HepG2 (cell line): ENCODE measurements around the gene TOMM40L. TPM values are rescaled to one million over a fixed set of nuclear protein-coding genes. Genes with fewer than 3 reads are reported as not detected.

Experiments
- BORCS8-MEF2B ChIP-seq: sonication (generic); formaldehyde crosslinking; IDR thresholded peaks from 2 replicates; pipeline ENCODE4 v1.8.0; 2022; ENCODE audit warnings: mild to moderate bottlenecking, missing genetic modification reagents
- HNF4G ChIP-seq, 2 experiments: sonication (generic) in 1 of 2; formaldehyde crosslinking in 1 of 2; IDR thresholded peaks; 2 replicates each; pipeline versions ENCODE4 v1.4.0 to v1.6.1; 2011 to 2020; ENCODE audit warnings: borderline replicate concordance in 2 of 2, low read depth in 2 of 2, mild to moderate bottlenecking in 2 of 2, low read length in 1 of 2, missing genetic modification reagents in 1 of 2, moderate library complexity in 1 of 2
- IKZF1 ChIP-seq: fragments of 450-650 bp; IDR thresholded peaks from 2 replicates; pipeline ENCODE4 v1.7.1; 2016
- JUND ChIP-seq: sonication (generic); formaldehyde crosslinking; IDR thresholded peaks from 2 replicates; pipeline ENCODE4 v1.8.0; 2022; ENCODE audit warnings: mild to moderate bottlenecking, missing genetic modification reagents
- KMT2A ChIP-seq: sonication (generic); formaldehyde crosslinking; IDR thresholded peaks from 2 replicates; pipeline ENCODE4 v1.4.0; 2020; ENCODE audit warnings: missing genetic modification reagents
- NBN ChIP-seq: fragments of 450-650 bp; conservative IDR thresholded peaks from 2 replicates; pipeline ENCODE4 v1.6.1; 2017
- NKX3-1 ChIP-seq: sonication (generic); formaldehyde crosslinking; IDR thresholded peaks from 2 replicates; pipeline ENCODE4 v1.5.0; 2020; ENCODE audit warnings: missing genetic modification reagents
- POLR2AphosphoS5 ChIP-seq: IDR thresholded peaks from 2 replicates; pipeline ENCODE4 v1.6.1; 2012; ENCODE audit warnings: low read depth, low read length
- PTBP1 ChIP-seq: fragments of 200-400 bp; formaldehyde crosslinking; IDR thresholded peaks from 2 replicates; pipeline ENCODE4 v1.6.1; 2018; ENCODE audit warnings: low read length, low read depth; ENCODE audit not compliant: poor library complexity, severe bottlenecking
- RFX1 ChIP-seq: fragments of 450-650 bp; IDR thresholded peaks from 2 replicates; pipeline ENCODE4 v1.6.1; 2017
- RNF219 ChIP-seq: sonication (generic); formaldehyde crosslinking; IDR thresholded peaks from 2 replicates; pipeline ENCODE4 v1.5.0; 2020; ENCODE audit warnings: mild to moderate bottlenecking, missing genetic modification reagents
- XRCC5 ChIP-seq: fragments of 200-400 bp; formaldehyde crosslinking; optimal IDR thresholded peaks from 2 replicates; pipeline ENCODE3; 2017; ENCODE audit warnings: mild to moderate bottlenecking, low read length
- ZBTB1 ChIP-seq: sonication (generic); formaldehyde crosslinking; IDR thresholded peaks from 2 replicates; pipeline ENCODE4 v1.4.0; 2020; ENCODE audit warnings: missing genetic modification reagents, borderline replicate concordance
- ZFY ChIP-seq: sonication (generic); formaldehyde crosslinking; IDR thresholded peaks from 2 replicates; pipeline ENCODE4 v1.4.0; 2020; ENCODE audit warnings: missing genetic modification reagents
- ZNF235 ChIP-seq: sonication (generic); formaldehyde crosslinking; IDR thresholded peaks from 2 replicates; pipeline ENCODE4 v1.8.1; 2023; ENCODE audit warnings: mild to moderate bottlenecking, missing genetic modification reagents, borderline replicate concordance
- ZNF510 ChIP-seq: sonication (generic); formaldehyde crosslinking; IDR thresholded peaks from 2 replicates; pipeline ENCODE4 v1.4.0; 2020; ENCODE audit warnings: low read depth, mild to moderate bottlenecking, missing genetic modification reagents
- ZNF543 ChIP-seq: sonication (generic); formaldehyde crosslinking; IDR thresholded peaks from 2 replicates; pipeline ENCODE4 v1.4.0; 2020; ENCODE audit warnings: mild to moderate bottlenecking, missing genetic modification reagents
- ZNF670 ChIP-seq: sonication (generic); formaldehyde crosslinking; IDR thresholded peaks from 2 replicates; pipeline ENCODE4 v1.8.0; 2022; ENCODE audit warnings: mild to moderate bottlenecking, missing genetic modification reagents, borderline replicate concordance
- ZNF761 ChIP-seq: sonication (generic); formaldehyde crosslinking; conservative IDR thresholded peaks from 2 replicates; pipeline ENCODE4 v1.4.0; 2020; ENCODE audit warnings: mild to moderate bottlenecking, missing genetic modification reagents
- polyA plus RNA-seq, 8 experiments: library from polyadenylated mRNA; depleted of rRNA in 3 of 8; stranded (reverse) in 7 of 8; unstranded in 1 of 8; fragments of >200 nt; fragmentation: Illumina TruSeq in 4 of 8; extraction: Trizol in 4 of 8; gene quantifications; 2 replicates each; pipeline versions ENCODE4 v1.2.1 to v1.2.3, GENCODE V29; 2011 to 2016; ENCODE audit warnings: low read depth in 4 of 8, missing spikeins in 1 of 8, mixed read lengths in 1 of 8; ENCODE audit not compliant: insufficient read depth in 1 of 8
- total RNA-seq, 5 experiments: library from RNA; depleted of rRNA; stranded (reverse); fragments of >200 nt; fragmentation: Illumina TruSeq; extraction: Trizol; gene quantifications; 2 replicates each; pipeline ENCODE4 v1.2.3, GENCODE V29; 2016; ENCODE audit warnings: low read depth in 1 of 5
- TF ChIP-seq, protein P1 (sequence below): sonication (generic); formaldehyde crosslinking; IDR thresholded peaks from 2 replicates; pipeline ENCODE4 v1.4.0; 2020; ENCODE audit warnings: missing genetic modification reagents
- TF ChIP-seq, protein P2 (sequence below): sonication (generic); formaldehyde crosslinking; IDR thresholded peaks from 2 replicates; pipeline ENCODE4 v1.8.1; 2023; ENCODE audit warnings: mild to moderate bottlenecking, inconsistent platforms, moderate library complexity, missing genetic modification reagents, borderline replicate concordance
- TF ChIP-seq, protein P3 (sequence below): sonication (generic); formaldehyde crosslinking; IDR thresholded peaks from 2 replicates; pipeline ENCODE4 v1.4.0; 2020; ENCODE audit warnings: missing genetic modification reagents, borderline replicate concordance
- TF ChIP-seq, protein P4 (sequence below): sonication (generic); formaldehyde crosslinking; IDR thresholded peaks from 2 replicates; pipeline ENCODE4 v1.5.1; 2020; ENCODE audit warnings: missing genetic modification reagents, mild to moderate bottlenecking, borderline replicate concordance

Gene TOMM40L
- total and polyA plus RNA-seq, 2 of the 13 experiments (the other 11 are each of a cell fraction or from before 2014, with no cell fraction given) = 14.1 to 26.2 TPM

DNA sequence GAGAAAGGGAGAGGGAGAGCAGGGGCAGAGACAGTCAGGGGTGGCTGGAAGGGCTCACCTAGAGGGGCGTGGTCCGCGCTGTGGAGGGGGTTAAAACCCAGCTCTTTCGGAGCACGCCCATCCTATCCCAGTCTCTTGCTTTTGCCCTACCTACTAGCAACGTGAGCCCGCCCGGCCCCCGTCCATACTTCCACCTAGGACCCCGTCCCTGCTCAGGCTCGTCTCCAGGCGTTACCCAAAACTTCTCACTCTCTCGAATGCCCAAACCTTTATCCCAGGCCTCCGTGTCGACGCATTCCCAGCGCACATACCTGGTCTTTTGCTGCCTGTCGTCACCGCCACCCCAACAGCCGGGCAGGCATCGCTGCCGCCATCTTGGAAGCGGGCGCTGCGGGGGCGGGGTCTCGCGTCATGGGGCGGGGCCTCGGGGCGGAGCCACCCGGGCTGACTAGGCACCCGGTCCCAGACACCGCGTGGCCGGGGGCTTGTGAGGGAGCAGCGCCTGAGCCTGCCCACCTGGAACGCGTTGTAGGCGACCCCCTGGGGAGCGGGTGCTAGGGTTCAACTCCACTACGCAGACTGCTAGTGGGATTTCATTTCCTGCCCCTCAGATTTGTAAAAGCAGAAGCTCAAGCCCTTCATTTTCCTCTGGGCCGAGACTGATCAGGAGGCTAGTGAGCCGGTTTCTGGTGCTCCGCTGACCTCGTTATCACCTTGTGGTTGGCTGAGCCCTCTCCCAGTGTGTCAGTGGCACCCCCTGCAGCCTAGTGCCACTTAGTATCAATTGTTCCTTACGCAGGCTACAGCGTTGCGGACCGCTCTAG, 48.5 kb upstream of the TOMM40L start, which contains the start of gene B4GALT3 (continued):
- TF ChIP-seq RNF219 (CRISPR knock-in tag) (no peak), ZNF510 (CRISPR knock-in tag) (peak; percentile 91), ZNF761 (CRISPR knock-in tag) (peak; percentile 87), IKZF1 (no peak), NBN (no peak), ZNF543 (CRISPR knock-in tag) (peak; percentile 70; the same call in 1 of the 2 replicates), ZNF670 (CRISPR knock-in tag) (peak; percentile 86), ZBTB1 (no peak), PTBP1 (no peak), NKX3-1 (CRISPR knock-in tag) (peak; percentile 61; the same call in 1 of the 2 replicates), HNF4G (IDR thresholded peaks at IDR 0.05; ENCODE audit: borderline replicate concordance, low read depth, low read length) (no peak), HNF4G (CRISPR knock-in tag; IDR thresholded peaks at IDR 0.05; ENCODE audit: borderline replicate concordance, low read depth) (no peak), BORCS8-MEF2B (CRISPR knock-in tag) (peak; percentile 59), JUND (peak; percentile 52; the same call in 1 of the 2 replicates), ZFY (CRISPR knock-in tag) (peak; percentile 89), ZNF235 (peak; percentile 75; the same call in 1 of the 2 replicates), KMT2A (peak; percentile 69; the same call in 1 of the 2 replicates), XRCC5 (no peak), RFX1 (no peak), POLR2AphosphoS5 (peak; percentile 98)
- TF ChIP-seq, protein P1, sequence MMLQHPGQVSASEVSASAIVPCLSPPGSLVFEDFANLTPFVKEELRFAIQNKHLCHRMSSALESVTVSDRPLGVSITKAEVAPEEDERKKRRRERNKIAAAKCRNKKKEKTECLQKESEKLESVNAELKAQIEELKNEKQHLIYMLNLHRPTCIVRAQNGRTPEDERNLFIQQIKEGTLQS (CRISPR knock-in tag) = 0 out of 2 replicates have a peak, but pooled peaks have one; percentile 32
- TF ChIP-seq, protein P2, sequence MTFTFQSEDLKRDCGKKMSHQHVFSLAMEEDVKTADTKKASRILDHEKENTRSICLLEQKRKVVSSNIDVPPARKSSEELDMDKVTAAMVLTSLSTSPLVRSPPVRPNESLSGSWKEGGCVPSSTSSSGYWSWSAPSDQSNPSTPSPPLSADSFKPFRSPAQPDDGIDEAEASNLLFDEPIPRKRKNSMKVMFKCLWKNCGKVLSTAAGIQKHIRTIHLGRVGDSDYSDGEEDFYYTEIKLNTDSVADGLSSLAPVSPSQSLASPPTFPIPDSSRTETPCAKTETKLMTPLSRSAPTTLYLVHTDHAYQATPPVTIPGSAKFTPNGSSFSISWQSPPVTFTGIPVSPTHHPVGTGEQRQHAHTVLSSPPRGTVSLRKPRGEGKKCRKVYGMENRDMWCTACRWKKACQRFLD = 0 out of 2 replicates have a peak, but pooled peaks have one; percentile 8
- TF ChIP-seq, protein P3, sequence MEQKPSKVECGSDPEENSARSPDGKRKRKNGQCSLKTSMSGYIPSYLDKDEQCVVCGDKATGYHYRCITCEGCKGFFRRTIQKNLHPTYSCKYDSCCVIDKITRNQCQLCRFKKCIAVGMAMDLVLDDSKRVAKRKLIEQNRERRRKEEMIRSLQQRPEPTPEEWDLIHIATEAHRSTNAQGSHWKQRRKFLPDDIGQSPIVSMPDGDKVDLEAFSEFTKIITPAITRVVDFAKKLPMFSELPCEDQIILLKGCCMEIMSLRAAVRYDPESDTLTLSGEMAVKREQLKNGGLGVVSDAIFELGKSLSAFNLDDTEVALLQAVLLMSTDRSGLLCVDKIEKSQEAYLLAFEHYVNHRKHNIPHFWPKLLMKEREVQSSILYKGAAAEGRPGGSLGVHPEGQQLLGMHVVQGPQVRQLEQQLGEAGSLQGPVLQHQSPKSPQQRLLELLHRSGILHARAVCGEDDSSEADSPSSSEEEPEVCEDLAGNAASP (CRISPR knock-in tag) = peak; percentile 19
- TF ChIP-seq, protein P4, sequence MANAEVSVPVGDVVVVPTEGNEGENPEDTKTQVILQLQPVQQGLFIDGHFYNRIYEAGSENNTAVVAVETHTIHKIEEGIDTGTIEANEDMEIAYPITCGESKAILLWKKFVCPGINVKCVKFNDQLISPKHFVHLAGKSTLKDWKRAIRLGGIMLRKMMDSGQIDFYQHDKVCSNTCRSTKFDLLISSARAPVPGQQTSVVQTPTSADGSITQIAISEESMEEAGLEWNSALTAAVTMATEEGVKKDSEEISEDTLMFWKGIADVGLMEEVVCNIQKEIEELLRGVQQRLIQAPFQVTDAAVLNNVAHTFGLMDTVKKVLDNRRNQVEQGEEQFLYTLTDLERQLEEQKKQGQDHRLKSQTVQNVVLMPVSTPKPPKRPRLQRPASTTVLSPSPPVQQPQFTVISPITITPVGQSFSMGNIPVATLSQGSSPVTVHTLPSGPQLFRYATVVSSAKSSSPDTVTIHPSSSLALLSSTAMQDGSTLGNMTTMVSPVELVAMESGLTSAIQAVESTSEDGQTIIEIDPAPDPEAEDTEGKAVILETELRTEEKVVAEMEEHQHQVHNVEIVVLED (CRISPR knock-in tag) = peak; percentile 41; the same call in 1 of the 2 replicates
